ENCODE results near the gene CADM1.
A peak's percentile ranks its signal among the peaks of the same experiment; 100 is the strongest.
"Not testable (repeated sequence)": the region's sequence is repeated elsewhere in the genome, so short reads cannot be mapped to it uniquely, and the experiment has no call there.

Gene CADM1

DNA sequence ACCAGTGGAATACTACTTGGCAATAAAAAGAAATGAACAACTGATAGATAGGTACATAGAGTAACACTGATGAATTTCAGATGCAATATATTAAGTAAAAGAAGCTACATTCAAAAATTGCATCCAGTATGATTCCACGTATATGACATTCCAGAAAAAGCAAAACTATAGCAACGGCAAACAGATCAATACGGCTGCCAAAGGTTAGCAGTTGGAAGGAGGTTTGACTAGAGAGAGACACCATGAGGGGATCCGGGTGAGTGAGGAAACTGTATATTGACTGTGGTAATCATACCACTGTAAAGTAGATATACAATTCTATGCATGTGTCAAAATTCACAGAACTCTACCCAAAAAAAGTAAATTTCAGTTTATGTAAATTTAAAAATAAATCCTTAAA lies 28.7 kb downstream of the CADM1 start:
- TF ChIP-seq, protein P1, sequence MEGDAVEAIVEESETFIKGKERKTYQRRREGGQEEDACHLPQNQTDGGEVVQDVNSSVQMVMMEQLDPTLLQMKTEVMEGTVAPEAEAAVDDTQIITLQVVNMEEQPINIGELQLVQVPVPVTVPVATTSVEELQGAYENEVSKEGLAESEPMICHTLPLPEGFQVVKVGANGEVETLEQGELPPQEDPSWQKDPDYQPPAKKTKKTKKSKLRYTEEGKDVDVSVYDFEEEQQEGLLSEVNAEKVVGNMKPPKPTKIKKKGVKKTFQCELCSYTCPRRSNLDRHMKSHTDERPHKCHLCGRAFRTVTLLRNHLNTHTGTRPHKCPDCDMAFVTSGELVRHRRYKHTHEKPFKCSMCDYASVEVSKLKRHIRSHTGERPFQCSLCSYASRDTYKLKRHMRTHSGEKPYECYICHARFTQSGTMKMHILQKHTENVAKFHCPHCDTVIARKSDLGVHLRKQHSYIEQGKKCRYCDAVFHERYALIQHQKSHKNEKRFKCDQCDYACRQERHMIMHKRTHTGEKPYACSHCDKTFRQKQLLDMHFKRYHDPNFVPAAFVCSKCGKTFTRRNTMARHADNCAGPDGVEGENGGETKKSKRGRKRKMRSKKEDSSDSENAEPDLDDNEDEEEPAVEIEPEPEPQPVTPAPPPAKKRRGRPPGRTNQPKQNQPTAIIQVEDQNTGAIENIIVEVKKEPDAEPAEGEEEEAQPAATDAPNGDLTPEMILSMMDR (IDR thresholded peaks at IDR 0.05; ENCODE audit: extremely low read depth, missing control alignments) = no peak
- no peak for DNase-seq (ENCODE audit: low spot score)

DNA sequence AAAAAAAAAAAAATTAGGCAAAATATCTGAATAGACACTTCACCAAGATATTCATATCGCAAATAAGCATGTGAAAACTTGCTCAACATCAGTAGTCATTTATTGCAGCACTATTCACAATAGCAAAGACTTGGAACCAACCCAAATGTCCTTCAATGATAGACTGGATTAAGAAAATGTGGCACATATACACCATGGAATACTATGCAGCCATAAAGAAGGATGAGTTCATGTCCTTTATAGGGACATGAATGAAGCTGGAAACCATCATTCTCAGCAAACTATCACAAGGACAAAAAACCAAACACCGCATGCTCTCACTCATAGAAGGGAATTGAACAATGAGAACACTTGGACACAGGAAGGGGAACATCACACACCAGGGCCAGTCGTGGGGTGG lies 29.9 kb downstream of the CADM1 start:
- DNase-seq (ENCODE audit: low spot score) = not testable (repeated sequence)

DNA sequence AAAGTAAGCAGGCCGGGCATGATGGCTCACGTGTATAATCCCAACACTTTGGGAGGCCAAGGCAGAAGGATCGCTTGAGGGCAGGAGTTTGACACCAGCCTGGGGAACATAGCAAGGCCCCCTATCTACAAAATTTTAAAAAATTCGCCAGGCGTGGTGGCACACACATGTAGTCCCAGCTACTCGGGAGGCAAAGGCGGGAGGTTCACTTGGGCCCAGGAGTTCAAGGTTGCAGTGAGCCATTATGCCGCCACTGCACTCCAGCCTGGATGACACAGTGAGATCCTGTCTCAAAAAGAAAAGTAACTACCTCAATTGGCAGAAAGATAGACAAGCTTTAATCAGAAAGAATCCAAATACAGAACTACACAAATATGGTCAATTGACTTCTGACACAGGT lies 31.0 kb downstream of the CADM1 start:
- DNase-seq (ENCODE audit: low spot score) = no peak

DNA sequence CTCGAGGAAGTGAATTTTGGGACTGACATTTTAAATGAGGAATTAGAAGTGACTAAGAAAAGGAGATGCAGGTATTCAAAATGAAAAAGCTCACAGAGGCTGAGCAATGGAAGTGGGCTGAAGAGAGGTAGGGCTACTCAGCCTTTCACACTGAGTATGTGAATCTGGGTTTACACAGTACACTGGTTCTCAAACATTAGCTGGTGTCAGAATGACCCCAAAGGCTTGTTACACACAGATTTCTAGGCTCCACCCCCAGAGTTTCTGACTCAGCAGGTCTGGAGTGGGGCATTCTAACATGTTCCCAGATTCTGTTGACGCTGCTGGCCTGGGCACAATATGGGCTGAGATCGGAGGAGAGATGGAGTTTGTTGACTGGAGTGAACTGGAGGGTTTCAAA lies 32.8 kb downstream of the CADM1 start:
- DNase-seq (ENCODE audit: low spot score) = peak; percentile 9
- TF ChIP-seq, protein P1 (IDR thresholded peaks at IDR 0.05; ENCODE audit: extremely low read depth, missing control alignments) = no peak

More for the DNA sequence above, 31.0 kb downstream of the CADM1 start:
- TF ChIP-seq, protein P1 (IDR thresholded peaks at IDR 0.05; ENCODE audit: extremely low read depth, missing control alignments) = no peak

DNA sequence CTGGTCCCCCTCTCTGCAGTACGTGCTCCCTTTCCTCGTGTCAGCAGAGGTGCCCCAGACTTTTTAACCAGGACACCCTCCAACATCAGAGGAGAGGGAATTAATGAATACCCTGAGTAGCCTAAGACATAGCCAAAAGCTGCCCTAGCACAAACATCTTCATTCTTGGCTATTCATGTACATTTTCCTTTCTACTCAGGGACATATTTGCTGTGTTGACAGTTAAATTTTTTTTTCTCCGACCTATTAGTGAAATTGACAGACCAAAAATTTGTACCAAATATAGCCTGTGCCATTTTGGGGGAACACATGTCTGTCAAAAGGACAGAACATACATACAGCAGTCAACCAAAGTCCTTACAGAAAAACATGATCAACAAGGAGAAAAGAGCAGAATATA lies 33.3 kb downstream of the CADM1 start:
- no peak for DNase-seq (ENCODE audit: low spot score)
- TF ChIP-seq, protein P1 (IDR thresholded peaks at IDR 0.05; ENCODE audit: extremely low read depth, missing control alignments) = no peak

DNA sequence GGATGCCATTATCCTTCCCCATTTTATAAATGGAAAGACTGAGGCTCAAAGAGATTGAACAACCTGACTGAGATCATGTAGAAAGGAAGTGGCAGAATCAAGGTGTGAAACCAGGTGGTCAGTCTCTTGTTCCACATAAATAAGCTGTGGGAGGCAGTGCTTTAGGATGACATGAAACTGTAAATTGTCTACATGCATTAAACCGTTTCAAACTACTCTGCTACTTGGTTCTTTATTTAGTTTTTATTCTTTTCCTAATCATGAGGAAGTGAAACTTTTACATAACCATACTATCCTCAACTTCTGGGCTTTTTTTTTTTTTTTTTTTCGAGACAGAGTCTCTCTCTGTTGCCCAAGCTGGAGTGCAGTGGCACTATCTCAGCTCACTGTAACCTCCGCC lies 34.9 kb downstream of the CADM1 start:
- no peak for DNase-seq (ENCODE audit: low spot score)
- TF ChIP-seq, protein P1 (IDR thresholded peaks at IDR 0.05; ENCODE audit: extremely low read depth, missing control alignments) = no peak

DNA sequence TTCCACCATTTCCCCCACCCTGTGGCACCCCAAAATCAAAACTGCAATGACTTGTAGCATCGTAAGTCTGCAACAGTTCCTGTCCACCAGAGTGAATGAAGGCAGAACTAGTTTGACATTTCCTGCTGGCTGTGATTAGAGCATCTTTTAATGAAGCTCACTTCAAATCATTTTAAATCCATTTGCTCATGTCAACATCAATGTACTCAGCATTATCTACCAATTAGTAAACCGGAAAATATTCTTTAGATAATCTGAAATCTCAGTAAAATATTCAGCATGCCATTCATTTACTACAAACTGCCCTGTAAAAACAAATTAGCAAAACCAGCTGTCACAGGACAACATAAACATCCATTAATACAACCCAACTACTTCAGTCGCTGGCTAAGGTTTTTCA lies 38.1 kb downstream of the CADM1 start:
- no peak for DNase-seq (ENCODE audit: low spot score)
- TF ChIP-seq, protein P1 (IDR thresholded peaks at IDR 0.05; ENCODE audit: extremely low read depth, missing control alignments) = no peak

DNA sequence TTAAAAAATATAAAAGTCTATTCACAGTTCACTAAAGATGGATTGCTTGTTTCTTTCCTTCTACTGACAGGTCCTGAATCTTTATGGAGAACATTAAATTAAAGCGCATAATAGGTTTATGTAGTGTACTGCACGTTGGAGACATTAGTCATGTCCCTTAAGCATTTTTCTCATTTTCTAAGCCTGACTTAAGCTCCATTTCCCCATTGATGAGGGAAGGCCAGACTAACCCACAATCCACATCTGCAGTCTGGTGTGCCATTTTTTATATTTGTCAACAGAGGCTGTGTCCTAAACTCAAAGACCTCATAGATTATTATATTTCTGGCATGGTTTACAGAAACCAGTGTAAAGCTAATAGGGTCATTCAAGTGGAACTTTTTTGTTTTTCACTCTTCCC lies 39.9 kb downstream of the CADM1 start:
- DNase-seq (ENCODE audit: low spot score) = no peak
- TF ChIP-seq, protein P1 (IDR thresholded peaks at IDR 0.05; ENCODE audit: extremely low read depth, missing control alignments) = no peak

Data from GM20000 (cell line).